Peyer's patch (tissue), 4 donors: ENCODE results near the gene CACNG4.

Experiments used
- POLR2A ChIP-seq, 2 donors: fragments of 450-650 bp; IDR thresholded peaks; one replicate each; pipeline ENCODE4 v1.5.1; 2017; ENCODE audit warnings: antibody characterized with exemption in 2 of 2, mild to moderate bottlenecking in 2 of 2, moderate library complexity in 2 of 2
- TF ChIP-seq, protein P1 (sequence below), 6 experiments: fragments of 450-650 bp in 4 of 6; fragments of 200-600 bp in 2 of 6; sonication (generic) in 1 of 6; IDR thresholded peaks; one replicate each; pipeline ENCODE4 v1.5.1; 2017 to 2019; ENCODE audit warnings: antibody characterized with exemption in 6 of 6, mild to moderate bottlenecking in 3 of 6, moderate library complexity in 1 of 6

DNA sequence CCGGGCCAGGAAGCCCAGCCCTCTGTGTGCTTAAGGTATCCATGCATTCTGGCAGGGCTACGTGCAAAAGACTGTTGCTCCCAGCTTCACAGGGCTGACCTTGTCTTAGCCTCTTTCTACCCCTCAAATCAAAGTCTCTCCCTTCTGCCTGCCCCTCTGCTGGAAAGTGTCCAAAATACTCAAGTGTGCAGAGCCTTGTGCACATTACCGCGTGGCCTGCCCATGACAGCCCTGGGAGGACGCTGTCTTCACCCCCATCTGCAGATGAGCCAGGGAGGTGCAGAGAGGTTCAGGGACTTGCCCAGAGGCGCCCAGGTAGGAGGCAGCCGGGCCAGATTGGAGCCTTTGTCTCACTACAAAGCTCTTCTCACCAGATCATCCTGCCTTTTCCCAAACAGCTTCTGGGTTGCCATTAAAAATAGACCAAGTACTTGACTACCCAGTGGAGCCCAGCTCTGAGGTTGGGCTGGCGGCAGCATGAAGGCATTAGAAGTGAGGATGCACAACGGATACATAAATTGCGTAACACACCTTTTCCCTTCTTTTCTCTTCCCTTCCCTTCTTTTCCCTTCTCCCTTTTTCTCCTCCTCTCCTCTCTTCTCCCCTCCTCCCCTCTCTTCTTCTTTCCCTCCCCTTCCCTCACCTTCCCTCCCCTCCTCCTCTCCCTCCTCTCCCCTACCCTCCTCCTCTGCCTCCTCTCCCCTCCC lies 3.5 kb downstream of the CACNG4 start:
- TF ChIP-seq, protein P1, sequence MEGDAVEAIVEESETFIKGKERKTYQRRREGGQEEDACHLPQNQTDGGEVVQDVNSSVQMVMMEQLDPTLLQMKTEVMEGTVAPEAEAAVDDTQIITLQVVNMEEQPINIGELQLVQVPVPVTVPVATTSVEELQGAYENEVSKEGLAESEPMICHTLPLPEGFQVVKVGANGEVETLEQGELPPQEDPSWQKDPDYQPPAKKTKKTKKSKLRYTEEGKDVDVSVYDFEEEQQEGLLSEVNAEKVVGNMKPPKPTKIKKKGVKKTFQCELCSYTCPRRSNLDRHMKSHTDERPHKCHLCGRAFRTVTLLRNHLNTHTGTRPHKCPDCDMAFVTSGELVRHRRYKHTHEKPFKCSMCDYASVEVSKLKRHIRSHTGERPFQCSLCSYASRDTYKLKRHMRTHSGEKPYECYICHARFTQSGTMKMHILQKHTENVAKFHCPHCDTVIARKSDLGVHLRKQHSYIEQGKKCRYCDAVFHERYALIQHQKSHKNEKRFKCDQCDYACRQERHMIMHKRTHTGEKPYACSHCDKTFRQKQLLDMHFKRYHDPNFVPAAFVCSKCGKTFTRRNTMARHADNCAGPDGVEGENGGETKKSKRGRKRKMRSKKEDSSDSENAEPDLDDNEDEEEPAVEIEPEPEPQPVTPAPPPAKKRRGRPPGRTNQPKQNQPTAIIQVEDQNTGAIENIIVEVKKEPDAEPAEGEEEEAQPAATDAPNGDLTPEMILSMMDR (IDR thresholded peaks at IDR 0.05): no peak
- no peak for TF ChIP-seq POLR2A (IDR thresholded peaks at IDR 0.05)
